ENCODE results near the gene JARID2. TPM values are rescaled to one million over a fixed set of nuclear protein-coding genes. Genes with fewer than 3 reads are reported as not detected.

The JARID2 gene
- total and polyA plus RNA-seq, 2 of the 13 experiments (the other 11 are each of a cell fraction or from before 2014, with no cell fraction given), result 7.5 to 10.3 TPM

DNA sequence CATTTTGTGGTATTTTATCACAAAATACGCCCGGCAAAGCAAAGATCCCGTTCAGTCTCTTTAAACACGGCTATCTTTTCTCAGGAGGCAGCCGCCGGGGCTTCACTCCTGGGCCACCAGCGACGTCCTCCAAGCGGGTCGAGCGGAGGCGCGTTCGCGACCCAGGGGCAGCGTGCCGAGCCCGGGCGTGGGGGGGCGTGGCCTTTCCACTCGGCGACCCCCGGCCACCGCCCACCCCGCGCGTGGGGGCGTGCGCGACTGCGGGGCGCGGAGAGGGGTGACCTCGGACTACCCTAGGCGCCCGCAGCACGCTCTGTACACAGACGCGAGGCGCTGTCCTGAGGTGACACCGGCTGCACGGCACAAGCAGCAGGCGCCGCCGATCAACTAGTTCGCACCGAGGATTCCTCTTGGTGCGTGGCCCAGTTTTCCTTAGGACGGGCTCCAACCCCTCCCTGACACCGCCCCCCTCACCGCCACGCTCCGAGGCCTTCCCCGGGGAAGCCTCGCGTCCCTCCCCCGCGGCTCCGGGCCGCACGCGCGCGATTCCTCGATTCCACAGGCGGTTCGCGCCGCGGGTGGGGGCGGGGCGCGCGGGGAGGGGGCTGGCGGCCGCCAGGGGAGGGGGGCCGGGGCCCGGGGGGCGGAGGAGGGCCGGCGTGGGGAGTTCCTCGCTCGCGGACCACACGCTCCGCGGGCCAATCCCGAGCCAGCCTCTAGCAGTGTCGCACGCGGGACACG, 1.1 kb upstream of the JARID2 start (continued):
- TF ChIP-seq, protein P1, sequence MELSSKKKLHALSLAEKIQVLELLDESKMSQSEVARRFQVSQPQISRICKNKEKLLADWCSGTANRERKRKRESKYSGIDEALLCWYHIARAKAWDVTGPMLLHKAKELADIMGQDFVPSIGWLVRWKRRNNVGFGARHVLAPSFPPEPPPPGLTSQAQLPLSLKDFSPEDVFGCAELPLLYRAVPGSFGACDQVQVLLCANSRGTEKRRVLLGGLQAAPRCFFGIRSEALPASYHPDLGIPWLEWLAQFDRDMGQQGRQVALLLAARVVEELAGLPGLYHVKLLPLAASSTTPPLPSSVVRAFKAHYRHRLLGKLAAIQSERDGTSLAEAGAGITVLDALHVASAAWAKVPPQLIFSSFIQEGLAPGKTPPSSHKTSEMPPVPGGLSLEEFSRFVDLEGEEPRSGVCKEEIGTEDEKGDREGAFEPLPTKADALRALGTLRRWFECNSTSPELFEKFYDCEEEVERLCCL (CRISPR knock-in tag; IDR thresholded peaks at IDR 0.05; ENCODE audit: borderline replicate concordance), result no peak
- TF ChIP-seq, protein P2, sequence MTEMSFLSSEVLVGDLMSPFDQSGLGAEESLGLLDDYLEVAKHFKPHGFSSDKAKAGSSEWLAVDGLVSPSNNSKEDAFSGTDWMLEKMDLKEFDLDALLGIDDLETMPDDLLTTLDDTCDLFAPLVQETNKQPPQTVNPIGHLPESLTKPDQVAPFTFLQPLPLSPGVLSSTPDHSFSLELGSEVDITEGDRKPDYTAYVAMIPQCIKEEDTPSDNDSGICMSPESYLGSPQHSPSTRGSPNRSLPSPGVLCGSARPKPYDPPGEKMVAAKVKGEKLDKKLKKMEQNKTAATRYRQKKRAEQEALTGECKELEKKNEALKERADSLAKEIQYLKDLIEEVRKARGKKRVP (CRISPR knock-in tag; IDR thresholded peaks at IDR 0.05), result peak in 1 of 2 experiments; percentile 31; a peak in 1 of 4 replicates
- TF ChIP-seq NFE2L2 (IDR thresholded peaks at IDR 0.05; ENCODE audit: low read length) (no peak), ZSCAN20 (CRISPR knock-in tag; IDR thresholded peaks at IDR 0.05; ENCODE audit: borderline replicate concordance) (0 out of 2 replicates have a peak, but pooled peaks have one; percentile 86), ERF (CRISPR knock-in tag; IDR thresholded peaks at IDR 0.05) (peak; percentile 34; the same call in 1 of the 2 replicates), DBP (CRISPR knock-in tag; IDR thresholded peaks at IDR 0.05; ENCODE audit: not compliant biosample characterization) (no peak), ZNF589 (CRISPR knock-in tag; conservative IDR thresholded peaks at IDR 0.05) (peak; percentile 68; the same call in 1 of the 2 replicates), LBX2 (CRISPR knock-in tag; IDR thresholded peaks at IDR 0.05; ENCODE audit: borderline replicate concordance) (peak; percentile 84; the same call in 1 of the 2 replicates), KLF6 (CRISPR knock-in tag; IDR thresholded peaks at IDR 0.05) (peak; percentile 67; the same call in 1 of the 2 replicates), ZNF598 (CRISPR knock-in tag; IDR thresholded peaks at IDR 0.05; ENCODE audit: borderline replicate concordance) (no peak), BHLHE40 (IDR thresholded peaks at IDR 0.05; ENCODE audit: low read length) (peak; percentile 85), ZNF570 (CRISPR knock-in tag; IDR thresholded peaks at IDR 0.05; ENCODE audit: borderline replicate concordance) (no peak), RBFOX2 (IDR thresholded peaks at IDR 0.05; ENCODE audit: low read depth, low read length) (peak; percentile 70), EP300 (IDR thresholded peaks at IDR 0.05; ENCODE audit: low read depth in 2 of 2, low read length in 2 of 2) (no peak), EP300 (CRISPR knock-in tag; IDR thresholded peaks at IDR 0.05; ENCODE audit: borderline replicate concordance) (no peak), MAFK (conservative IDR thresholded peaks at IDR 0.05 in 1 of 2, IDR thresholded peaks at IDR 0.05 in 1 of 2; ENCODE audit: low read length in 2 of 2) (no peak), ZFP37 (CRISPR knock-in tag; IDR thresholded peaks at IDR 0.05; ENCODE audit: borderline replicate concordance) (no peak; the same call in 1 of the 2 replicates), GTF2F1 (IDR thresholded peaks at IDR 0.05; ENCODE audit: low read length) (0 out of 2 replicates have a peak, but pooled peaks have one; percentile 50), GATAD1 (CRISPR knock-in tag; IDR thresholded peaks at IDR 0.05) (no peak; the same call in 1 of the 2 replicates), NBN (conservative IDR thresholded peaks at IDR 0.05) (no peak)
- TF ChIP-seq, protein P3, sequence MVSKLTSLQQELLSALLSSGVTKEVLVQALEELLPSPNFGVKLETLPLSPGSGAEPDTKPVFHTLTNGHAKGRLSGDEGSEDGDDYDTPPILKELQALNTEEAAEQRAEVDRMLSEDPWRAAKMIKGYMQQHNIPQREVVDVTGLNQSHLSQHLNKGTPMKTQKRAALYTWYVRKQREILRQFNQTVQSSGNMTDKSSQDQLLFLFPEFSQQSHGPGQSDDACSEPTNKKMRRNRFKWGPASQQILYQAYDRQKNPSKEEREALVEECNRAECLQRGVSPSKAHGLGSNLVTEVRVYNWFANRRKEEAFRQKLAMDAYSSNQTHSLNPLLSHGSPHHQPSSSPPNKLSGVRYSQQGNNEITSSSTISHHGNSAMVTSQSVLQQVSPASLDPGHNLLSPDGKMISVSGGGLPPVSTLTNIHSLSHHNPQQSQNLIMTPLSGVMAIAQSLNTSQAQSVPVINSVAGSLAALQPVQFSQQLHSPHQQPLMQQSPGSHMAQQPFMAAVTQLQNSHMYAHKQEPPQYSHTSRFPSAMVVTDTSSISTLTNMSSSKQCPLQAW (CRISPR knock-in tag; IDR thresholded peaks at IDR 0.05), result no peak
- TF ChIP-seq, protein P4, sequence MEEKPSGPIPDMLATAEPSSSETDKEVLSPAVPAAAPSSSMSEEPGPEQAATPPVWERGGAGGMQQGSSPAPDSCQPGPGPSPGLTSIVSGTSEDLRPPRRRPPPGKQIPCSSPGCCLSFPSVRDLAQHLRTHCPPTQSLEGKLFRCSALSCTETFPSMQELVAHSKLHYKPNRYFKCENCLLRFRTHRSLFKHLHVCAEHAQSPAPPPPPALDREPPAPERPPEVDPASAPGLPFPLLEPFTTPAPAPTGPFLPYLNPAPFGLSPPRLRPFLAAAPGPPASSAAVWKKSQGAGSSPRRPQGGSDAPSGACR (CRISPR knock-in tag; IDR thresholded peaks at IDR 0.05), result 0 out of 2 replicates have a peak, but pooled peaks have one; percentile 8

All from HepG2 (cell line).